K562 (cell line): Measurements from ENCODE around the gene HBM. TPM values are rescaled to one million over a fixed set of nuclear protein-coding genes. Genes with fewer than 3 reads are reported as not detected.

Experiments used
- ATAC-seq: fragments of 200-7000 bp; cut with Tn5 transposase; 3 replicates; pipeline ENCODE4 v1.9.1; 2020; ENCODE audit warnings: moderate library complexity
- BruUV-seq: library from RNA; stranded (reverse); fragments of 400-500 nt; replicated peaks from 2 replicates; lab custom pipeline; 2021; lab: Mats Ljungman, UMichigan
- CTCF ChIA-PET: fragments of 300-600 bp; formaldehyde crosslinking; extraction: SDS; loops from one replicate; lab custom pipeline; 2021; ENCODE audit warnings: low intra/inter-chr PET ratio; lab: Yijun Ruan, JAX
- POLR2A ChIA-PET: fragments of 300-600, 350-650 bp; sonication (Branson Sonifier 250); formaldehyde crosslinking; extraction: SDS; loops from one replicate; lab custom pipeline; 2021; ENCODE audit warnings: antibody characterized with exemption, inconsistent platforms; lab: Yijun Ruan, JAX
- DNase-seq, 4 experiments: peaks; one replicate each; pipeline versions ENCODE4 v3.0.0 to v3.0.0-alpha.2; 2011 to 2018; ENCODE audit warnings: low spot score in 3 of 4, mixed read lengths in 3 of 4; ENCODE audit errors: extremely low read depth in 1 of 4
- FAIRE-seq: peaks from 2 replicates; lab custom pipeline; 2011; peaks lifted over from hg19 to GRCh38; lab: Jason Lieb, UNC
- H2AFZ ChIP-seq: 2 replicates; pipeline ENCODE4 v1.6.0; 2011; ENCODE audit warnings: low read depth, low read length, control low read depth, inconsistent platforms
- H3K27ac ChIP-seq: fragments of 200-600 bp; 3 replicates; pipeline ENCODE4 v1.8.0; 2011; ENCODE audit warnings: low read depth, mild to moderate bottlenecking, control low read depth, inconsistent platforms, low read length, moderate library complexity, mixed read lengths; ENCODE audit errors: extremely low read depth
- H3K27me3 ChIP-seq, 2 experiments: fragments of 300-600 bp in 1 of 2; 2 replicates in 1 of 2; 3 replicates in 1 of 2; pipeline versions ENCODE4 v1.6.0 to v1.8.0; 2011; ENCODE audit warnings: inconsistent platforms in 2 of 2, low read length in 2 of 2, mild to moderate bottlenecking in 1 of 2, mixed read lengths in 1 of 2, moderate library complexity in 1 of 2; ENCODE audit not compliant: control insufficient read depth in 2 of 2, insufficient read depth in 2 of 2
- H3K36me3 ChIP-seq: fragments of 300-600 bp; 3 replicates; pipeline ENCODE4 v1.8.0; 2011; ENCODE audit warnings: mild to moderate bottlenecking, low read length, inconsistent platforms; ENCODE audit not compliant: control insufficient read depth, insufficient read depth
- H3K4me1 ChIP-seq, 2 experiments: fragments of 200-600 bp in 1 of 2; replicated peaks in 1 of 2; 2 replicates in 1 of 2; 3 replicates in 1 of 2; pipeline versions ENCODE4 v1.5.1 to v1.8.0; 2011; ENCODE audit warnings: inconsistent platforms in 2 of 2, low read length in 2 of 2, mild to moderate bottlenecking in 1 of 2, mixed read lengths in 1 of 2, moderate library complexity in 1 of 2; ENCODE audit not compliant: control insufficient read depth in 2 of 2, insufficient read depth in 2 of 2
- H3K4me2 ChIP-seq: 2 replicates; pipeline ENCODE4 v1.6.1; 2011; ENCODE audit warnings: low read length, control low read depth, inconsistent platforms, mixed read lengths; ENCODE audit not compliant: insufficient read depth
- H3K4me3 ChIP-seq: fragments of 200-600 bp; sonication (generic), shearing (Covaris generic); 2 replicates; pipeline ENCODE4 v1.5.1; 2016; ENCODE audit warnings: control low read depth, inconsistent platforms
- H3K79me2 ChIP-seq: fragments of 200-600 bp; 3 replicates; pipeline ENCODE4 v1.8.0; 2011; ENCODE audit warnings: low read length, inconsistent platforms; ENCODE audit not compliant: control insufficient read depth, insufficient read depth
- H3K9ac ChIP-seq, 2 experiments: 2 replicates each; pipeline versions ENCODE4 v1.6.0 to v1.6.1; 2011; ENCODE audit warnings: low read depth in 2 of 2, low read length in 2 of 2, control low read depth in 1 of 2, inconsistent platforms in 1 of 2, mild to moderate bottlenecking in 1 of 2, mixed read lengths in 1 of 2; ENCODE audit not compliant: insufficient read depth in 1 of 2
- H3K9me1 ChIP-seq: one replicate; pipeline ENCODE4 v1.6.0; 2011; ENCODE audit warnings: inconsistent platforms, mild to moderate bottlenecking, low read length, moderate library complexity; ENCODE audit not compliant: control insufficient read depth, insufficient read depth
- H3K9me3 ChIP-seq: replicated peaks from 2 replicates; pipeline ENCODE4 v1.5.1; 2011; ENCODE audit warnings: low read depth, low read length, inconsistent platforms; ENCODE audit not compliant: control insufficient read depth, insufficient read depth
- H4K20me1 ChIP-seq: replicated peaks from 2 replicates; pipeline ENCODE4 v1.6.1; 2011; ENCODE audit warnings: low read length, inconsistent platforms, mixed read lengths; ENCODE audit not compliant: control insufficient read depth, insufficient read depth
- ARID3A ChIP-seq: IDR thresholded peaks from 2 replicates; pipeline ENCODE4 v1.6.1; 2012; ENCODE audit warnings: low read depth, low read length, improper control_type of control experiment, borderline replicate concordance
- BCL6 ChIP-seq: fragments of 250-450 bp; sonication (Bioruptor Pico); IDR thresholded peaks from 2 replicates; pipeline ENCODE4 v1.4.0; 2020
- ESRRA ChIP-seq: fragments of 450-650 bp; IDR thresholded peaks from 2 replicates; pipeline ENCODE4 v1.6.1; 2014; ENCODE audit warnings: low read depth, mild to moderate bottlenecking, moderate library complexity, borderline replicate concordance
- IRF1 ChIP-seq: sonication (generic); formaldehyde crosslinking; IDR thresholded peaks from 2 replicates; pipeline ENCODE4 v1.8.0; 2022; ENCODE audit warnings: missing genetic modification reagents, mild to moderate bottlenecking, borderline replicate concordance
- ZHX1 ChIP-seq: fragments of 150-350 bp; conservative IDR thresholded peaks from 2 replicates; pipeline ENCODE4 v1.6.1; 2014; ENCODE audit warnings: low read length
- ZNF239 ChIP-seq: fragments of 250-450 bp; sonication (Bioruptor Pico); IDR thresholded peaks from 2 replicates; pipeline ENCODE4 v1.4.0; 2020; ENCODE audit warnings: mild to moderate bottlenecking
- ZNF592 ChIP-seq: fragments of 450-650 bp; IDR thresholded peaks from 2 replicates; pipeline ENCODE4 v1.6.1; 2017; ENCODE audit warnings: antibody characterized with exemption, mild to moderate bottlenecking
- ZSCAN29 ChIP-seq: fragments of 450-650 bp; IDR thresholded peaks from 2 replicates; pipeline ENCODE4 v1.6.1; 2017
- WGBS: fragments of 100-300 bp; shearing (Covaris generic); methylation state at CpG from one replicate; pipeline ENCODE4 v1.1.6; 2016; ENCODE audit warnings: low coverage, mixed read lengths; ENCODE audit not compliant: insufficient coverage; ENCODE audit errors: missing lambda C conversion rate; 5-methylcytosine and 5-hydroxymethylcytosine counted together
- in situ Hi-C: fragments of 300-500 bp; cut with MboI; formaldehyde crosslinking; loops from 4 replicates; pipeline ENCODE4 v1.15.0; 2018; ENCODE audit warnings: inconsistent platforms, mixed read lengths
- intact Hi-C: fragments of 100-400 bp; cut with micrococcal nuclease; formaldehyde crosslinking; loops from 2 replicates; pipeline ENCODE4 v1.14.2; 2022
- polyA plus RNA-seq, 8 experiments: library from polyadenylated mRNA; depleted of rRNA in 4 of 8; stranded (reverse) in 5 of 8; unstranded in 3 of 8; fragments of >200 nt; fragmentation: Nextera tagmentation in 2 of 8; fragmentation: Illumina TruSeq in 1 of 8; extraction: Ambion mirVana in 2 of 8; extraction: Trizol in 1 of 8; gene quantifications; 2 replicates each; pipeline versions ENCODE4 v1.2.1 to v1.2.3, GENCODE V29; 2011 to 2014; ENCODE audit warnings: inconsistent platforms in 1 of 8, missing spikeins in 1 of 8
- total RNA-seq, 7 experiments: library from RNA; depleted of rRNA in 6 of 7; stranded (reverse); fragments of >200 nt in 6 of 7; fragmentation: Illumina TruSeq in 2 of 7; extraction: Trizol in 2 of 7; gene quantifications; 2 replicates each; pipeline versions ENCODE4 v1.2.1 to v1.2.3, GENCODE V29; 2011 to 2021; ENCODE audit warnings: low replicate concordance in 1 of 7
- TF ChIP-seq, protein P1 (sequence below): sonication (generic); IDR thresholded peaks from 2 replicates; pipeline ENCODE4 v1.6.1; 2016

The HBM gene
- total and polyA plus RNA-seq, 9 of the 15 experiments (the other 6 are each of a cell fraction or from before 2014, with no cell fraction given), result not detected

GRCh38 chr16:142405-142967, 23.3 kb upstream of the HBM start:
- WGBS, result 18% methylated on average over 11 of the region's 12 CpGs
- no peak for TF ChIP-seq ARID3A
- TF ChIP-seq, protein P1, sequence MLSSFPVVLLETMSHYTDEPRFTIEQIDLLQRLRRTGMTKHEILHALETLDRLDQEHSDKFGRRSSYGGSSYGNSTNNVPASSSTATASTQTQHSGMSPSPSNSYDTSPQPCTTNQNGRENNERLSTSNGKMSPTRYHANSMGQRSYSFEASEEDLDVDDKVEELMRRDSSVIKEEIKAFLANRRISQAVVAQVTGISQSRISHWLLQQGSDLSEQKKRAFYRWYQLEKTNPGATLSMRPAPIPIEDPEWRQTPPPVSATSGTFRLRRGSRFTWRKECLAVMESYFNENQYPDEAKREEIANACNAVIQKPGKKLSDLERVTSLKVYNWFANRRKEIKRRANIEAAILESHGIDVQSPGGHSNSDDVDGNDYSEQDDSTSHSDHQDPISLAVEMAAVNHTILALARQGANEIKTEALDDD, result no peak
- TF ChIP-seq ESRRA, result no peak
- no peak for TF ChIP-seq BCL6
- TF ChIP-seq IRF1 (CRISPR knock-in tag), result no peak
- TF ChIP-seq ZNF592, result no peak
- TF ChIP-seq ZHX1, result no peak
- no peak for TF ChIP-seq ZSCAN29
- TF ChIP-seq ZNF239, result no peak

More at GRCh38 chr16:142405-142967, 23.3 kb upstream of the HBM start:
- Histone ChIP-seq H3K4me1 (peaks cover 37 to 57% of the 10 kb centered on the region in 2 experiments), H3K27ac (peak overlapping the region; percentile 81), H3K9ac (peak overlapping the region; percentile 56 to 86), H2AFZ (peak overlapping the region; percentile 52), H3K27me3 (no peaks in the 10 kb centered on the region), H3K9me3 (no peaks in the 10 kb centered on the region), H3K36me3 (no peaks in the 10 kb centered on the region), H3K79me2 (peaks cover 10% of the 10 kb centered on the region), H3K4me2 (peak overlapping the region; percentile 71), H3K9me1 (no peaks in the 10 kb centered on the region), H4K20me1 (no peaks in the 10 kb centered on the region), H3K4me3 (no peak overlapping the region)
- peak in 1 of 4 experiments; percentile 56 for DNase-seq
- peak; percentile 37 for FAIRE-seq
- POLR2A ChIA-PET, result interaction anchor here (1.2 to 1.6 kb wide), 3 partner anchors 9 to 85 kb away, joined by 3 to 4 read pairs (median 4); no protein-coding TSS in a partner anchor
- intact Hi-C loops, result loop anchor here (2.0 kb wide), 1 partner anchor 36 kb away; no protein-coding TSS in a partner anchor
- no peak for ATAC-seq
- BruUV-seq, result no TSS peak
- in situ Hi-C loops, result no loop called here
- CTCF ChIA-PET, result no interaction called here
